ENCODE data around the gene ALDH3B2. TPM values are rescaled to one million over a fixed set of nuclear protein-coding genes. Genes with fewer than 3 reads are reported as not detected.
"Not testable (repeated sequence)": the region's sequence is repeated elsewhere in the genome, so short reads cannot be mapped to it uniquely, and the experiment has no call there.

ALDH3B2 gene
- total RNA-seq, 4 donors from 2014 or later: 62.6 to 181 (median 120) TPM

GRCh38 chr11:67663532-67664212 lies 10.8 kb downstream of the ALDH3B2 start:
- peaks cover 0 to 54% (median 0%) of the 10 kb centered on the region in 3 donors for H3K36me3 ChIP-seq
- peaks cover 0 to 4% (median 0%) of the 10 kb centered on the region in 4 donors for H3K27me3 ChIP-seq
- TF ChIP-seq CTCF (IDR thresholded peaks at IDR 0.05) (no peak), POLR2A (IDR thresholded peaks at IDR 0.05) (no peak)
- H3K4me3 ChIP-seq: no peak overlapping the region
- 93% methylated on average over 5 of the region's 22 CpGs; no CpG with 5 or more reads in 1 of the 2 donors for WGBS, 2 donors
- no peak overlapping the region for H3K27ac ChIP-seq
- H3K9me3 ChIP-seq: no peaks in the 10 kb centered on the region
- peaks cover 0 to 7% (median 0%) of the 10 kb centered on the region in 3 donors for H3K4me1 ChIP-seq
- no peak for DNase-seq
- intact Hi-C loops (cut with DNase I): no loop called here

GRCh38 chr11:67662835-67663531 lies 11.4 kb downstream of the ALDH3B2 start:
- intact Hi-C loops (cut with DNase I): no loop called here
- WGBS, 2 donors: 84 to 89% methylated on average over 4 to 9 of the region's 19 CpGs
- Histone ChIP-seq H3K4me1 (peaks cover 3 to 14% (median 3%) of the 10 kb centered on the region in 3 donors), H3K4me3 (no peak overlapping the region), H3K27me3 (no peaks in the 10 kb centered on the region), H3K27ac (no peak overlapping the region), H3K36me3 (peaks cover 0 to 54% (median 0%) of the 10 kb centered on the region in 3 donors), H3K9me3 (no peaks in the 10 kb centered on the region)
- no peak for DNase-seq
- no peak for TF ChIP-seq CTCF (IDR thresholded peaks at IDR 0.05)
- TF ChIP-seq POLR2A (IDR thresholded peaks at IDR 0.05): no peak

- TF ChIP-seq POLR2A (IDR thresholded peaks at IDR 0.05) (no peak), CTCF (IDR thresholded peaks at IDR 0.05) (no peak)
- H3K27me3 ChIP-seq: no peaks in the 10 kb centered on the region
- intact Hi-C loops (cut with DNase I): no loop called here
- H3K9me3 ChIP-seq: no peaks in the 10 kb centered on the region
- 85 to 86% methylated on average over 10 to 11 of the region's 12 CpGs for WGBS, 2 donors
- no peak overlapping the region for H3K4me3 ChIP-seq
- H3K36me3 ChIP-seq: peaks cover 0 to 49% (median 0%) of the 10 kb centered on the region in 3 donors
- no peak for DNase-seq
- peaks cover 3 to 21% (median 7%) of the 10 kb centered on the region in 3 donors for H3K4me1 ChIP-seq
- no peak overlapping the region for H3K27ac ChIP-seq
Measured at GRCh38 chr11:67662142-67662834, 12.1 kb downstream of the ALDH3B2 start.

GRCh38 chr11:67660752-67661151 lies 13.7 kb downstream of the ALDH3B2 start:
- DNase-seq; H3K9me3 ChIP-seq; H3K4me3 ChIP-seq; H3K27me3 ChIP-seq; intact Hi-C loops (cut with DNase I); H3K27ac ChIP-seq: not testable (repeated sequence)
- H3K36me3 ChIP-seq: peaks cover 0 to 34% (median 0%) of the 10 kb centered on the region in 3 donors
- WGBS, 2 donors: 48 to 80% methylated on average over 3 to 4 of the region's 5 CpGs
- peaks cover 7 to 36% (median 15%) of the 10 kb centered on the region in 3 donors for H3K4me1 ChIP-seq

- H3K9me3 ChIP-seq; H3K27me3 ChIP-seq; H3K4me3 ChIP-seq; H3K27ac ChIP-seq; DNase-seq; intact Hi-C loops (cut with DNase I): not testable (repeated sequence)
- 30 to 49% methylated on average over 3 to 5 of the region's 5 CpGs for WGBS, 2 donors
- peaks cover 0 to 24% (median 0%) of the 10 kb centered on the region in 3 donors for H3K36me3 ChIP-seq
- H3K4me1 ChIP-seq: peaks cover 7 to 37% (median 15%) of the 10 kb centered on the region in 3 donors
Measured at GRCh38 chr11:67659651-67660165, 14.7 kb downstream of the ALDH3B2 start.
